Activated T-cell treated with anti-CD3 and anti-CD28 coated beads for 48 hours (primary cell): ENCODE measurements around the gene CFAP100.

ENCODE experiments used
- DNase-seq: peaks from one replicate; pipeline ENCODE4 v3.0.0-alpha.2; 2020; ENCODE audit warnings: low read depth

CFAP100 gene

GRCh38 chr3:126356373-126357264, 38.1 kb upstream of the CFAP100 start:
- DNase-seq, result no peak

- DNase-seq, result peak; percentile 82
These were observed 37.2 kb upstream of the CFAP100 start, which contains the start of gene KLF15 for GRCh38 chr3:126357295-126358037. KLF15 (minus strand) TSS chr3:126357408; CDS start chr3:126352922, 4,486 bp downstream.

DNA sequence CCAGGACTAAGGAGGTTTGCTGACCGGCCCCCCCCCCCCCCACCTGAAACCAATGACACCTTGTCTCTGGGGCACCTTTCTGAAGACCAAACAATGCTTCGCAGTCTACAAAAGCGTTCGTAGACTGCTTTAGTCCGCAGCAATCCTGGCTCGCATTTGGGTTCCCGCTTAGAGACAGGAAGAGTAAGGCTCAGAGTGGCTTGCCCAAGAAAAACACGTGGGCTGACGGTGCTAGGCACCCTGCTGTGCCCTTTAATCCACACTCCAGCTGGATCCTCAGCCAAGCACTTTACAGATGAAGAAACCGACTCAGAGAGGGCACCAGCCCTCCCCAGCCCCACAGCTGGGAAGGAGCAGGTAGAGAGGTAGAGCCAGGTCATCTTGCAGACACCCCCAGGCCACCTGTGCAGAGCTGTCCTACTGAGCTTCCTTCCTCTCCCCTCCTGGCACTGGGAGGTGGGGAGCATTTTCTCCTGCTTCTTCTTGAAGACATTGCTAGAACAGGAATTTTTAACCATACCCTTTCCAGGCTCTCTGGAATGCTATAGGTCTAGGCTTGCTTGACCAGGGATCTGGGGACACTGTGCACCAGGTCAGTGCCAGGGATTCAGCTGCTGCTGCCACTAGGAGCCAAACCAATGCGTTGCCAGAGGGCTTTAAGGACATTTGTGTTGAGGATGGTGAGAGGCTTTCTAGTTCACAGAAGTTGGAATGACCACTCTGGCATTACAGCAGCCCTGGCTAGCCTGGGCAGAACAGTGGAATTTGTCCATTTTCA, 36.5 kb upstream of the CFAP100 start:
- DNase-seq, result no peak

GRCh38 chr3:126358816-126359181, 35.9 kb upstream of the CFAP100 start:
- DNase-seq, result no peak

DNA sequence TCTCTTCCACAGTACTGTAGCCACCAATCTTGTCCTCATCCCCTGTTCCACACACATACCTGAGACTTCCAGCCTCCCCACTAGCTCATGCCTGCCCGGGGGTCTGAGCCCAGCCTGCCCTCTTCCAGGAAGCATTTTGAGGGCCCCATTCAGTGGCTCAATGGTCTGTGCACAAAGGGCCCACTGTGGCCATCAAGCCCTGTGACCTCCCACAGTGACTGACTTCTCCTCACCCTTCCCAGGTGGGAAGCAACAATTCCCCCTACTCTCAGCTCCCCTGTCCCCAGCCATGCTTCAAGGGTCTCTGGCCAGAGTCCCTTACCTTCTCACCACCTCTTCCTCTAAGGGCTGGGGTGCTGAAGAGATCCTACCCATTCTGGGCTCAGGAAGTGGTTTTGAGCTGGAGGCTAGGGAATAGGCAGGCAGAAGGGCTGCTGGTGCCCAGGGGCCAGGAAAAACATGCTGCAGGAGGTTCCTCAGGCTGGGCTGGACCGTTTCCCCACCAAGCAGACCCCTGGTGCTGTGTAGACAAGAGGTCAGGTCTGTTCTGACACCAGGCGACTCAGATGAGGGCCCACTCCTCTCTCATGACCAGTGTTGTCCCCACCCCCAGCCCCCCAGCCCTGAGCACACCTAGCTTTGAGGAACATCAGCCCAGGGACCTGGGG, 34.5 kb upstream of the CFAP100 start:
- DNase-seq, result no peak

- DNase-seq, result no peak
These were observed 34.0 kb upstream of the CFAP100 start for GRCh38 chr3:126360714-126361060.

DNA sequence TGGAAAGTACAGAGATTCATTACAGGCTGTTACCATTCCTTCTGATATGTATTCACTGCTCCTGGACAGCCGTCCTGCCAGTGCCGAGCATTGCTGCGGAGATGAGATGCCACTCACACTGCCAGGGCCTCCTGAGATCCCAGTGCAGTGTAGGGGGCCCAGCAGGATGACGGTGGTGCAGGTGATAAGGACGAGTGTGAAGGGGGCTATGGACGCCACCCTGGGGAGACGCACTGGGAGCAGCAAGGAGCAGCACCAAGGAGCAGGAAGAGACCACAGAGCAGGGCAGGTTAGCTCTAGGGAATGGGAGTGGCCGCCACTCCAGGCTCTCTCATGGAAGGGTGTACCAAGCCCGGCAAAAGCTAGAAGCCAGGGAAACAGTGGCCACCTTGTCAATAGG, 33.5 kb upstream of the CFAP100 start:
- DNase-seq, result no peak

- DNase-seq, result no peak
These were observed 30.5 kb upstream of the CFAP100 start for GRCh38 chr3:126364130-126364695.

GRCh38 chr3:126364731-126365301, 29.9 kb upstream of the CFAP100 start:
- DNase-seq, result no peak

DNA sequence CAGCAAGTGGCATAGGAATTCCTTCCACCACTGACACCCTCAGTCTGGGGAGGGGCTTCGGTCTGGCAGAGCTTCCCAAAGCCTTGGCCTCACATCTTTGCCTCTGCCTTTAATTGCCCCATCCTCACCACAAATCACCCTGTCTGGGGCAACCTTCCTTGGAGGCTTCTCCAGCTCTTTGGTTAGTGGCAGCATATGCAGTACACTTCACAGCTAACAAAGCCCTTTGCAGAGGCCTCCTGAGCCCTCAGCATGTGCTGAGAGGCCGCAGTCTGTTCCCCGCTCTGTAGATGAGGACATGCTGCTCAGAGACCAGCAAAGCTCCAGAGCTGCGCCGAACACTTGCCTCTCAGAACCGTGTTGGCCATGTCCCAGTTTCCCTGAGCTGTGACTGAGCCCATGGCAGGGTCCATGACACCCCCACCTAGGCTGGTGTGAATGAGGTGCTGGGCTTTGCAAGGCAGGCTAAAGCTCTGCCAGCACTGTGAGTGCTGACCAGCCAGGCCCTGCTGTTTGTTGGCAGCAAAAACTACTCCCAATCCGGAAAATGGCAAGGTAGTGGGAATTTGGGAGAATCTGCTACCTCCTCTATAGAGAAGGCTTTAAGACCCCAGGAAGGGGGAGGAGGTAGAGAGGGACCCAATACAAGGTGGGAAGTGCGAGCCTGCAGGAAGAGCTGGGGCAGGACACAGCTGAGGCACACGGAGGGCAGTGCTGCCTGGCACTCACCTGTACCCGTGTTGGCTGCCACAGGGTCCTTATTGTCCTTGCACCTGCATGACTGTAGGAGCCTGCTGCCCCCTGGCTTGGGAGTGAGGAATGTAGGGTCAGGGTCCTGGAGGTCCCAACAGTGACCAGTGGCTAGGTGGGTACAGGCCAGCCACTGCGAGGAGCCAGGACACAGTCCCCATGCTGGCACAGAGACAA, 29.1 kb upstream of the CFAP100 start:
- DNase-seq, result no peak

DNA sequence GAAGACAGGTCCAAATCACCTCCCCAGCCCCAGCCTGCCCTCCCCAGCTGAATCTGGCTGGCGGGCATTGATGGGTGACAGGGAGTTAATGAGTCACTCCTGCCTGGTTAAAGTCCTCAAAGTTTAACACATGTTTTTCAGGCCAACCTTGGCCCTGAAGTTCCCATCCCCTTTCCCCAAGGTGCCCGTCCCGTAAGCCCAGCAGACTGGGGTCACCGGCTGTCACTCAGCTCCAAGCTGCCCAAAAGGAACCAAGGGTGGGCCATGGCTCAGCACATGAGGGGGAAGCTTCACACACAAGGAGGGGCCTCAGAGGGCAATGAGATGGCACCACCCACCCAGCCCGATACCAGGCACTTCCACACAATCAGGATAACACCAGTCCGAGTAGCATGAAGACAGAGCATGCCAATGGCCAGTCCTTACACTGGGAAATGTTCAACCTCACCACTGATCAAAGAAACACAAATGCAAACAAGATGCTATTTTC, 27.3 kb upstream of the CFAP100 start:
- no peak for DNase-seq

DNA sequence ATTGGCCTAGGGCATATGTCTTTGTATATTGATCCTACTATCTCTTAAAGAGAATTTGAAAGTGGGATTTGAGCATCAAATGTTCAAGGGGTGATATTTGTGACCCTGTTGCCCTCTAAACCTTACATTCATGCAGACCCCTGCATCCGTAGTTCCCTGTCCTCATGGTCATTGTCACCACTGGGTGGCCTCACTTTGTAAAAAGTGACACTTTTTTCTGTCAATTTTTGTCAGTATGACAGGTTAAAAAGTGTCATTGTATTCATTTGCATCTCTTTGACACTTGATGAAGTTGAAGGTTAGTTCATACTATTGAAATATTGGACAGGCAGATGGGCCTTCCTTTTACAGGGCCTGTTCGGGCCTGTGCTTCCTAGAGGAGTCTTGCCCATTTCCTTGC, 25.2 kb upstream of the CFAP100 start:
- DNase-seq, result no peak

DNA sequence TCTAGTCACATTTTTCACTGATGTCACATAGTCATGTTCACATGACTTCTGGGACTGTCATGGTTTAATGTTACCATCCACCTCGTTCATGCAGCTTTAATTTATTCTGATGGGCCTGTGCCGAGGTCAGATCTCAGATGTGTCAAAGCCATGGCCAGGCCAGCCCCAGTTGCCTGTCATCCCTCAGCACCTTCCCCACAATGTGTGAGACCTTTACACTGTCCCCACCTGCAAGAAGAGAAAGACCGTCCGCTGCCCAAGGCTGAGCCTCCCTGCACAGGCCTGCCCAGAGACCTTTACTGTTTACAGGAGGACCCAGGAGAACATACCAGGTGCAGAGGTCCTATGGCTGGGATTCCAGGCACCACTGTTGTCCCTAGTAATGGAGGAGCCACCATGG, 24.7 kb upstream of the CFAP100 start:
- no peak for DNase-seq

- no peak for DNase-seq
These were observed 24.1 kb upstream of the CFAP100 start for GRCh38 chr3:126370606-126371005.

- no peak for DNase-seq
These were observed 23.5 kb upstream of the CFAP100 start for GRCh38 chr3:126371096-126371705.

DNA sequence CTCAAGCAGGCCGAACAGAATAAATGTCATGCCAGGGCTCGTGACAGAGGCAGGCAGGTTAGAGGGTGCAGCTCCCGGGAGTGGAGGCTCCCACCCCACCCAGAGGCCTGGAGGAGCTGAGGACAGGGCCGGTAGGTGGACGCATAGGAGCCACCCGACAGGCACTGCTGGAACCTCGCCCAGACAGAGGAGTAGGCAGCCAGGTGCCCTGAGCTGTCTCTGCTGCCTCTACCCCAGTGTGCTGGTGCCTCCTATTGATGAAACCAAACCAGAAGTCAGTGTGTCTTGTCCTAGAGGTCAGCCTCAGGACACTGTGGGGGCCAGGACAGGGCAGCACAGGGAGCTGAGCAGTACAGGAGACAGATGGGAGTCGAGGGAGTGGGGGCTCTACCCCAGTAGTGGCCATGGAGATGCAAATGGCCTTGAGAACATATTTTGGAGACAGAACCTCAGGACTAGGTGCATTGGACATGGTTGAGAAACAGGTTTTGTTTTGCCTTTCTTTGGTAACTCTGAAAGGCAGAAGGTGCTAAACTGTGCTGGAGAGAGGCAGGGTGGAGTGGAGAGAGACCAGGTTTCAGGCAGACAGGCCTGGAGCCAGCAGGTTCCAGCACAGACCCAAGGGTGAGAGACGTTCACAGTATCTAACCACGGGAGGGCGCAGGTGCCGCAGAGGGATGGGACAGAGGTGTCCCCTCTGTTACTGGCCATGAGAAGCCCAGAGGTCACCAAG, 22.1 kb upstream of the CFAP100 start:
- DNase-seq, result no peak

GRCh38 chr3:126373146-126373613, 21.5 kb upstream of the CFAP100 start:
- no peak for DNase-seq

- no peak for DNase-seq
These were observed 20.8 kb upstream of the CFAP100 start for GRCh38 chr3:126373682-126374601.
